Muscle layer of colon (tissue), 2 donors: ENCODE measurements around the gene CRTC1.
"Not testable (repeated sequence)": the region's sequence is repeated elsewhere in the genome, so short reads cannot be mapped to it uniquely, and the experiment has no call there.

Experiments
- H3K27ac ChIP-seq: one replicate; pipeline ENCODE4 v1.7.0; 2013; ENCODE audit warnings: low read depth, mild to moderate bottlenecking, low read length, moderate library complexity
- H3K27me3 ChIP-seq, 2 donors: one replicate each; pipeline ENCODE4 v1.7.0; 2013; ENCODE audit warnings: low read length in 2 of 2, mild to moderate bottlenecking in 2 of 2; ENCODE audit not compliant: insufficient read depth in 2 of 2, control insufficient read depth in 1 of 2
- H3K36me3 ChIP-seq: one replicate; pipeline ENCODE4 v1.7.0; 2013; ENCODE audit warnings: mild to moderate bottlenecking, low read length; ENCODE audit not compliant: insufficient read depth
- H3K4me1 ChIP-seq: one replicate; pipeline ENCODE4 v1.7.0; 2013; ENCODE audit warnings: mild to moderate bottlenecking, low read length; ENCODE audit not compliant: insufficient read depth
- H3K4me3 ChIP-seq, 2 donors: one replicate each; pipeline ENCODE4 v1.7.0; 2013; ENCODE audit warnings: low read length in 2 of 2, low read depth in 1 of 2, mild to moderate bottlenecking in 1 of 2, moderate library complexity in 1 of 2
- H3K9ac ChIP-seq: one replicate; pipeline ENCODE4 v1.7.0; 2013; ENCODE audit warnings: low read length
- H3K9me3 ChIP-seq: one replicate; pipeline ENCODE4 v1.7.0; 2013; ENCODE audit warnings: mild to moderate bottlenecking, low read length
- donor health status: abdominal sarcoma.
- donor health status: Adenocarcinoma of cecum.

The CRTC1 gene

GRCh38 chr19:18811638-18812037, 128.2 kb downstream of the CRTC1 start:
- H3K4me1 ChIP-seq, H3K4me3 ChIP-seq, H3K27ac ChIP-seq, H3K27me3 ChIP-seq, H3K9ac ChIP-seq, H3K36me3 ChIP-seq, H3K9me3 ChIP-seq: not testable (repeated sequence)

GRCh38 chr19:18814063-18814462, 130.6 kb downstream of the CRTC1 start:
- no peaks in the 10 kb centered on the region for H3K4me1 ChIP-seq
- no peaks in the 10 kb centered on the region for H3K9me3 ChIP-seq
- no peaks in the 10 kb centered on the region for H3K36me3 ChIP-seq
- no peaks in the 10 kb centered on the region for H3K27me3 ChIP-seq
- H3K4me3 ChIP-seq = no peak overlapping the region
- no peak overlapping the region for H3K9ac ChIP-seq
- no peak overlapping the region for H3K27ac ChIP-seq

GRCh38 chr19:18815673-18816072, 132.2 kb downstream of the CRTC1 start:
- Histone ChIP-seq H3K36me3 (no peaks in the 10 kb centered on the region), H3K4me1 (no peaks in the 10 kb centered on the region), H3K9me3 (no peaks in the 10 kb centered on the region), H3K27ac (no peak overlapping the region), H3K9ac (no peak overlapping the region), H3K4me3 (no peak overlapping the region), H3K27me3 (no peaks in the 10 kb centered on the region)

GRCh38 chr19:18816645-18817044, 133.2 kb downstream of the CRTC1 start:
- not testable (repeated sequence) for H3K9me3 ChIP-seq, H3K9ac ChIP-seq, H3K4me1 ChIP-seq, H3K4me3 ChIP-seq, H3K27me3 ChIP-seq, H3K36me3 ChIP-seq, H3K27ac ChIP-seq

GRCh38 chr19:18817574-18817973, 134.1 kb downstream of the CRTC1 start:
- Histone ChIP-seq H3K27me3 (no peaks in the 10 kb centered on the region), H3K4me3 (no peak overlapping the region), H3K36me3 (no peaks in the 10 kb centered on the region), H3K27ac (no peak overlapping the region), H3K9me3 (no peaks in the 10 kb centered on the region), H3K9ac (no peak overlapping the region), H3K4me1 (no peaks in the 10 kb centered on the region)

- Histone ChIP-seq H3K36me3 (no peaks in the 10 kb centered on the region), H3K9me3 (no peaks in the 10 kb centered on the region), H3K9ac (no peak overlapping the region), H3K4me1 (peaks cover 4% of the 10 kb centered on the region), H3K27me3 (no peaks in the 10 kb centered on the region), H3K4me3 (no peak overlapping the region), H3K27ac (no peak overlapping the region)
Measured at GRCh38 chr19:18828786-18829185, 145.3 kb downstream of the CRTC1 start.

GRCh38 chr19:18830488-18830887, 147.0 kb downstream of the CRTC1 start:
- H3K4me3 ChIP-seq = no peak overlapping the region
- no peaks in the 10 kb centered on the region for H3K27me3 ChIP-seq
- no peaks in the 10 kb centered on the region for H3K36me3 ChIP-seq
- peaks cover 14% of the 10 kb centered on the region for H3K4me1 ChIP-seq
- H3K9ac ChIP-seq = no peak overlapping the region
- H3K27ac ChIP-seq = no peak overlapping the region
- H3K9me3 ChIP-seq = no peaks in the 10 kb centered on the region

- Histone ChIP-seq H3K4me3 (peak within 1 kb of the TSS; percentile 81 to 90), H3K27me3 (no peaks in the 10 kb centered on the region), H3K4me1 (peaks cover 21% of the 10 kb centered on the region), H3K36me3 (no peaks in the 10 kb centered on the region), H3K27ac (peak within 1 kb of the TSS; percentile 82), H3K9ac (peak within 1 kb of the TSS; percentile 92), H3K9me3 (no peaks in the 10 kb centered on the region)
Measured at GRCh38 chr19:18831524-18832305, 148.2 kb downstream of the CRTC1 start, which contains the start of gene UPF1. Gene UPF1, plus strand, starts transcription at chr19:18831959. Its CDS starts 251 bp downstream, at chr19:18832210.
